SK-N-MC (cell line): ENCODE results near the gene SLC24A1.

Experiments used
- EZH2 ChIP-seq: fragments of 200-600 bp; sonication (generic); IDR thresholded peaks from one replicate; pipeline ENCODE4 v1.6.1; 2017; ENCODE audit warnings: antibody characterized with exemption
- FOXP2 ChIP-seq: optimal IDR thresholded peaks from 2 replicates; pipeline ENCODE3; 2011; ENCODE audit warnings: mild to moderate bottlenecking, moderate library complexity; ENCODE audit not compliant: insufficient read depth; ENCODE audit errors: extremely low read length, control extremely low read depth
- POLR2AphosphoS5 ChIP-seq: IDR thresholded peaks from 2 replicates; pipeline ENCODE4 v1.6.1; 2012; ENCODE audit warnings: mild to moderate bottlenecking, low read depth, low read length, borderline replicate concordance

DNA sequence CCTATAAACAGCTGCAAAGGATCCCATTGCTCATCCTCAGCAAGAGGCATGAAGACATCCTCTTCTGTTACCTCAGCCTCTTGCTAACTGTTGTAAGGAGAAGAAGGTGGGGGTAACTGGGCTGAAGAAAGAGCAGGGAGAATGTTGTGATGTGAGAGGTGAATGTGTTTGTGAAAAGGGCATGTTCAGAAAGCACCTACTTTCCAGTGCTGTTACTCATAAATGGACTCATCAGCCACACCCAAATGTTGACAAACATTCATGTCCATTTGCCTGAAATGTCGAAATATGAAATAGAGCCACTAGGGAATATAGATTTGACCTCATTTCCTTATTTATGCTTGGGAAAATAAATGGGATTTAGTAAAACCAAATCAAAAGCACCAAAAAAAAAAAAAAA is 12.6 kb downstream of the SLC24A1 start:
- TF ChIP-seq EZH2 (no peak), POLR2AphosphoS5 (no peak), FOXP2 (no peak)
